Measurements from ENCODE around the gene HIRA.

HIRA gene, protein sequence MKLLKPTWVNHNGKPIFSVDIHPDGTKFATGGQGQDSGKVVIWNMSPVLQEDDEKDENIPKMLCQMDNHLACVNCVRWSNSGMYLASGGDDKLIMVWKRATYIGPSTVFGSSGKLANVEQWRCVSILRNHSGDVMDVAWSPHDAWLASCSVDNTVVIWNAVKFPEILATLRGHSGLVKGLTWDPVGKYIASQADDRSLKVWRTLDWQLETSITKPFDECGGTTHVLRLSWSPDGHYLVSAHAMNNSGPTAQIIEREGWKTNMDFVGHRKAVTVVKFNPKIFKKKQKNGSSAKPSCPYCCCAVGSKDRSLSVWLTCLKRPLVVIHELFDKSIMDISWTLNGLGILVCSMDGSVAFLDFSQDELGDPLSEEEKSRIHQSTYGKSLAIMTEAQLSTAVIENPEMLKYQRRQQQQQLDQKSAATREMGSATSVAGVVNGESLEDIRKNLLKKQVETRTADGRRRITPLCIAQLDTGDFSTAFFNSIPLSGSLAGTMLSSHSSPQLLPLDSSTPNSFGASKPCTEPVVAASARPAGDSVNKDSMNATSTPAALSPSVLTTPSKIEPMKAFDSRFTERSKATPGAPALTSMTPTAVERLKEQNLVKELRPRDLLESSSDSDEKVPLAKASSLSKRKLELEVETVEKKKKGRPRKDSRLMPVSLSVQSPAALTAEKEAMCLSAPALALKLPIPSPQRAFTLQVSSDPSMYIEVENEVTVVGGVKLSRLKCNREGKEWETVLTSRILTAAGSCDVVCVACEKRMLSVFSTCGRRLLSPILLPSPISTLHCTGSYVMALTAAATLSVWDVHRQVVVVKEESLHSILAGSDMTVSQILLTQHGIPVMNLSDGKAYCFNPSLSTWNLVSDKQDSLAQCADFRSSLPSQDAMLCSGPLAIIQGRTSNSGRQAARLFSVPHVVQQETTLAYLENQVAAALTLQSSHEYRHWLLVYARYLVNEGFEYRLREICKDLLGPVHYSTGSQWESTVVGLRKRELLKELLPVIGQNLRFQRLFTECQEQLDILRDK

DNA sequence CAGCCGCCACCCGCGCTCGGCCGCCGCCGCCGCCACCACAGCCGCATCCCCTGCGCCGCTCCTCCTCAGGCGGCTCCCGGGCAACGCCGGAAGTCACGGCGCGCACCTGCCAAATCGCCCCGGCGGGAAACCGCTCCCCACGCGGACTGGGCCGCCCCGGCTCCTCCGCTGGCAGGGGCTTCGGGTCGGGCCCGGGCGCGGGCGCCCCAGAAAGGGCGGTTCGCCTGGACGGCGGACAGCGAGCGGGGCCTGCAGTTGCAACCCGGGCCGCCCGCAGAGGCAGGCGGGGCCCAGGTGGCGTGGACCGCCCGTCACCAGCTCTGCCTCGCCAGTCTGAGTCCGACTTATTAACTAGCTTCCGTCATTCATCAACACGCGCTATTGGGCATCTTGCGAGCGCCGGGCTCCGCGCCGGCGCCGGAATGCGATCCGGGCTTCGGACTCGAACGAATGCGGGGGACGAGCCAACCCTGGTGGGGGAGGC lies at the start of gene HIRA:
Gene HIRA (minus strand): TSS at position 85 of the 484 bp plus-strand sequence. CDS start 257 bp downstream, outside the sequence.
- DNase-seq (ENCODE audit: low spot score): peak; percentile 81

DNA sequence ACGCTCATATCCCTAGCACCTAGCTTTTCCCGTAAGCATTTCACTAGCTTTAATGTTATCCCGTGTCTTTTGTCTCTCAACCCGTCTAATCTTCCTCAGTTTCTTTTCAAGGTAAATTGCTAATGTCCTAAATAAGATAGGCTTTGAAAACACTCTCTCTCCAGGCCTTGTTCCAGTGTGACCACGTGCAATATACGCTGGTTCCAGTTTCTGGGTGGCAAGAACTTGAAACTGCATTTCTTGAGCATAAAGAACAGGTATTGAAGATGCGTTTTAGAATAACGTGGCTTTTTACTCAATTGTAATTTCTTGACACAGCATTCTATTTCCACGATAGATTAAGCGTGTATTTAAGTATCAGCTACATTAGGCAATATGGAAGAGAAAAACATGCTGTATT lies 49.3 kb upstream of the HIRA start:
- no peak for DNase-seq (ENCODE audit: low spot score)

DNA sequence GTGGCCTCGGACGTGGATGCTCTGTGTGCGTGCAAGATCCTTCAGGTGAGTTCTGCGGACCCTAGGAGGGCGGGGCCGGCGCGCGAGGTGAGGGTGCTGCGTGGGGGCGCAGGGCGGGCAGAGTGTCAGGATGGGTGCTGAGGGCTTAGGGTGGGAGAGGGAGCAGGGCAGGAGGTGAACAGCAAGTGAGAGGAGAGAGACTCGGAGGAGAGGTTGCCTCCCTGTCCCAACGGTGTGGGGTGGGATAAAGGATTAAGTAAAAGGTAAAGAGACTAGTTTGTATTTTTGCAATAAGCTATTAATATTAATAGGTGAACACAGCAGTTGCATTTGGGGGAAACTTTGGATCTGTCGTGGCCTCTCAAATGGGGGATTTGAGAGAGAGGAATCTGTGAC lies 48.6 kb upstream of the HIRA start:
- DNase-seq (ENCODE audit: low spot score): no peak

DNA sequence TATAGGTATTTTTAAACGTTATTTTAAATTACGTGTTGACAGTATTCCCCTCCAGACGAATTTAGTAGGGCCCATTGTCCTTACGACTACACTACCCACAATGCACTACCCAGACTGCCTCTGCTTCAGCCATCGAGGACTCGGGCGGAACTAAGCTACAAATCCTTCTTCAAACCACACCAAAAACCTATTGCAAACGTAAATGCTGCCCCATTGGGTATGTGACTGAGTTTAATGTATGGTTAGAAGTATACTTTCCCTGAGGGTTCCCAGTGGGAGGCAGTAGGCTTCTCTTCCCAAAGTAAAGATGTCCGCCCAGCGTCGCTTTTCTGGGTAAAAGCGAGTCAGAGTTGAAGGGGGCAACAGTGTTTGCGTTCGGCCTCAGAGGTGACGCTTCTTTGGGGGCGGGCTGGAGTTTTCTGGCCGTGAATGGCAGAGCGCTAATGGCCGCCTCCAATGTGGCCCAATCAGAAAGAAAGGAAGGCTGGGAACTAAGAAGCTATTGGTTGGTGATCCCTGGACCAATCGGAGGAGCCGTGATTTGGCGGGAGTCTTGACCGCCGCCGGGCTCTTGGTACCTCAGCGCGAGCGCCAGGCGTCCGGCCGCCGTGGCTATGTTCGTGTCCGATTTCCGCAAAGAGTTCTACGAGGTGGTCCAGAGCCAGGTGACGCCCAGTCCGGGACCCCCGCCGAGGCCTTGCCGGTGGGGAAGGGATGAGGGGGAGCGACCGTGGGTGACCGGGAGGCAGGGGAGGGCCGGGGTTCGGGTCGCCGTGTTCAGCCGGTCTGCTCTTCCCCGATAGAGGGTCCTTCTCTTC lies 48.0 kb upstream of the HIRA start, which contains the start of gene CDC45:
Gene CDC45 (plus strand): TSS at position 566 of the 818 bp plus-strand sequence. CDS start 49 bp downstream, at position 615.
- peak; percentile 99 for DNase-seq (ENCODE audit: low spot score)

DNA sequence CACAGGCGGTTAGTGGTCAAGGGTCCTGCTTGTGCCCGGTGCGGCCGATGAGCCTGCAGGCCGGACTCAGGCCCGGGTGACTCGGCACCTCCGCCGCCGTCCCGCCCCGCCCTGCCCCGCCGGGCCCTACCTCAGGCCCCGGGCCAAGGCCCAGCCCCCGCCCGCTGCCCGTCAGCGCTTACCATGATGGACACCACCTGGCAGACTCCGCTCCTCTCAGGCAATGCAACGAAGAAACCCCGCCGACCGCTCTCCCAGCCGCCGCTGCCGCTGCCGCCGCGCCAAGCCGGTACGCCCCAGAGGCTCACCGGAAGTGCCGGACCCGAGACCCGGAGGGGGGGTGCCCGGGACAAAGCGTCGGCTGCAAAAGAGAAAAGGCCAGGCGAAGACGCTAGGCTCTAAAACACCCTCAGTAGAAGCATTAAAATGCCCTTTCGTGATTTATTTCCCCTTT lies 47.4 kb upstream of the HIRA start, which contains the start of gene UFD1:
Gene UFD1 (minus strand): TSS at position 293 of the 454 bp plus-strand sequence. CDS start 108 bp downstream, at position 185.
- peak; percentile 83 for DNase-seq (ENCODE audit: low spot score)

DNA sequence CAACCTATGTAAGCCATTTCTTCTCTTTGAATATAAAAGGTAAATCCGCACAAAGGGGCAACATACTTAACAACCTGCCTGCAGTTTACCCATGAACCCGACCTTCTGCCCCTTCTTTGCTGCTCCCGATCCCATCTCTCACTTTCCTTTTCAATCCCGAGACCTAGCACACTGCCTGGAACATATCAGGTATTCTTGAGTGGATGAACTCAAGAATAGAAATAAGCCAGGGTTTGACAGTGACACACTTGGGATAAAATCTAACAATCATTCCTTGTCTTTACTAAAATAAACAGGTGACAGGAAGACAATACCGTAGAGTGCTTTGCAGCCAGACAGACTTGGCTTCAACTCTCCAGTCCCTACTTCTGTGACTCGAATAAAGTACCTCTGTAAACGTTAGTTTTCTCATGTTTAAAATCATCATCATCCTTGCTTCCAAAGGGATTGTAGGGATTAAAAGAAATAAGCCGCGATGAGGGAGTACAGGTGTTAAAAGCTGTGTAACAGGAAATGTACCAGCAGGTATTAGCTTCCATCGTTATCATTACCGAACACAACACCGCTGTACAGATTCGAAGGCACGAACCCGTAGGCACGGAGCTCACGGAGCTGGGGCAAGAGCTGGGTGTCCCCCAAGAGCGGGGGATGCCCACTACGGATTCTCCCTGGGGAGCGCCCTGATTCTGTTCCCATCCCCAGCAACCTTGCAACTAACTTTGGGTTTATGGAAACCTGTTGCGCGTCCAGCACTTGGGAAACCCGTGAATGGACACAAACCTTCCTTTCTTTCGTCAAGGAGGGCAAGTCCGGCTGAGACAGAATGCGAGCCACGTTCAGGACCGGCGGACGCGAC lies 46.7 kb upstream of the HIRA start:
- no peak for DNase-seq (ENCODE audit: low spot score)

DNA sequence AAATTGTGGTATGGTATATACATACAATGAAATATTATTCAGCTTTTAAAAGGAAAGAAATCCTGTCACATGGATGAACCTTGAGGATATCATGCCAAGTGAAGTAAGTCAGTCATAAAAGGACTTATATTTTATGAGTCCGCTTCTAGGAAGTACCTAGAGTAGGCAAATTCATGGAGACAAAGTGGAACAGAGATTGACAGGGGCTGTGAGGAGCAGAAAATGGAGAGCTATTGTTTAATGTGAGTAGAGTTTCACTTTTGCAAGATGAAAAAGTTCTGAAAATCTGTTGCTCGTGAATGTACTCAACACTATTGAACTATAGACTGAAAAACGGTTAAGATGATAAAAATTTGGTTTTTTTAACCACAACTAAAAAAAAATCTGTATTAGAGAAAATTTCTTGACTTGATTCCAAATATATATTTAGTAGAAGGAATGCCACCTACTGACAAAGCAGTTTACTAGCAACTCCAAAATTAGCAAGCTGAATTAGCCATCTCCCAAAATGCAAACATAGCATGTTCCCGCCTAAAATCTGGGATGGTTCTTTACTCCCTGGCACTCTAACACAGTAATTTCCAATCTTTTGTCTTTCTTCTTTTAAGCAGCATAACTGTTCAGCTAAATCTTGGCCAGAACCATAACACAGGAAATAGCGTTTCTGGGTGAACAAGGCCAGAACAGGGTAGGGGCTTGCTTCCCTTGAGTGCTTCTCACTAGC lies 46.0 kb upstream of the HIRA start:
- DNase-seq (ENCODE audit: low spot score): no peak

DNA sequence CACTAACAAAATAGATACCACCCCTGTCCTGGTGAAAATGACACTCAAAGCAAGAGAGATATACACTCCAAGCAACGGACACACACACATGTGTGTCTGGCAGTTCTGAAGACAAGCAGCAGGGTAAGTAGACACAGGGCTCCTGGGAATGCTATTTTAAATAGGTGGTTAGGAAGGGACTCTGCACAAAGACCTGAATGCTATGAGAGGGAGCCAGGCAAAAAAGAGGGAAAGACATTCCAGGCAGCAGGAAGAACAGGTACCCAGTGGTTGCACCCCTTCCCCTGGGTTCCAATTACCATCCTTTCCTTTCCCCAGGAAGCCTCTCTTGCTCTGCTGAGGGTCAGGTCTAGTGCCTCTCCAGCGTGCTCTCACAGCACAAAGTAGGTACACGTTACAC lies 44.5 kb upstream of the HIRA start:
- DNase-seq (ENCODE audit: low spot score): no peak

DNA sequence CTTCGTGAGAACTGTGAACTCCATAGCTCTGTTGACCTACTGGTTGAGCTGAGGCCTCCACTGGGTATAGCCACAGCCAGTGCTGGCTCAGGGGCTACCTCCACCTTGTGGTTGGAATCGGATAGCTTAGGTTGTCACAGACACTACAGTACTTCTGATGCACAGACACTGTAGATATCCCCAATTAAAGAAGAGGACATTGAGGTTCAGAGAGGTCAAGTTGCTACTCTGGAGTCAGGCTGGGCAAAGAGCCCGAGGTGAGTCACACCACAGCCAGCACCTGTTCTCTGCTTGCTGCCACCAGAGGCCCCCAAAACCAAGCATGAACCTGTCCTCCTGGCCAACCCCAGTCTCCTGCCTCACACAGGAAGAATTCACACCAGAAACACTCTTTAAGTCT lies 42.0 kb upstream of the HIRA start:
- DNase-seq (ENCODE audit: low spot score): no peak

DNA sequence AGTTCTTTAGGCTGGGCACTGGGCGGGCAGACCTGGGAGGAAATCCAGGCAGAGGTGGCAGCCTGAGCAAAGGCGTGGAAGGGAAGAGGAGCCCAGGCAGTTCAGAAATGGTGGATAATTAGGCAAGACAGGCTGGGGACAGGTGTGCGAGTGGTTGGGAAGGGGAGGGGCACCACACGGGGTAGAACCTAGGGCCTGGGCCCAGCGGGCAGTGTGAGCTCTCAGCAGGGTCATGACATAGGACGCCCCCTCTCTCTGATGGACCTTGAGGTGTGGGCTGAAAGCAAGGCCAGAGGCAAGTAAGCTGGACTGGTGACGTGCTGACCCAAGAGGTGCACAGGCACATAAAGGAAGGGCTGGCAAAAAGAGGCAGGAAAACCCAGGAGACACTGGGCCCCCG lies 40.7 kb upstream of the HIRA start:
- no peak for DNase-seq (ENCODE audit: low spot score)

DNA sequence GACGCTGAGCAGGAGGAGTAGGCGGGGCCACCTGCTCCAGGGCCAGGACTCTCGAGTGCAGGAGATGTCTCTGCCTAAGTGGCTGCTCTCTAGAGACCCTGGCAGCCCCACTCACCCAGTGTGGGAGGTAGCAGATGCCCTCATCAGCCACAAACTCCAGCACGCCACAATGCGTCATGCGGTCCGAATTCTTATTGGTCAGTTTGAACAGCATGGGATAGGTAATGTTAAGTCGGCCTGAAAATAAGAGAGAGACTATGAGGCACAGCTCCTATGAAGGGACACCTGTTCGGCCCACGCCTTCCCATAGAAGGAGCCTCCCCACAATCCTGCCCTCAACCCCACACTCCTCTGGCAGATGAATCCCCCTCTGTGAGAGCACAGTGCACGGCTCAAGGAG lies 40.0 kb upstream of the HIRA start:
- no peak for DNase-seq (ENCODE audit: low spot score)

DNA sequence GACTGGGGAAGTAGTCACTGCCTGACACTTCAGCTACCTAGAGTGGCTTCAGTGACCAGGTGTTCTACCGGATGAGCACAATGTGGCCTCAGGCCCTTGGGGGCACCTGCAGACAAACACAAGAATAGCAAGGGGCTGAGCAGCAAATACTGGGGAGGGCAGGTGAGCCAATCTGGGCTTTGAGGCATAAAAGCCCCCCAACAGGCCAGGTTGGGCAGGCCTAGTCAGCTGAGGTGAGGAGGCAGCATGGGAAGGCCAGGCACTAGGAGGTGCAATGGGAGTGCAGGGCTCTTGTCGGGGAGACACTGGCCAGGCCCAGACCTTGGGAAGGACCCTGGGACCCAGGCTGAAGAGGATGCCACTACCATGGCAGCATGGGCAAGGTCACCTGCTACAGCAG lies 38.5 kb upstream of the HIRA start:
- no peak for DNase-seq (ENCODE audit: low spot score)

DNA sequence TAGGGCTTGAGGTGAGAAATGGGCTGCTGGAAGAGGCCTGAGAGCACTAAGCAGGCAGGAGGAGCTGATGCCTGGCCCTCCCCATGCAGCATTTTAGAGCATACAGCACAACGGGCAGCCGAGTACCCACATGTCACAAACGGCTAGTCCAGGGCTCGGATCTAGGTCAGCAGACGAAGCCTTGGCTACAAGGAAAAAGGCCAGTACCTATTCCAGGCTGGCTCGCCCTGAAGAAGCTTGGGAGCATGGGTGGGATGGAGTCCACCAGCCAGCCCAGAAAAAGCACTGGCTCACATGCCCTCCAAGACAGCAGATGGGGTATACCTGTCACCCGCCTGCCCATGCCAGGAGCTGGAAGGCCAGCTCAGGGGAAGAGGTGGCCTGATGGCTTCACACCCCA lies 37.9 kb upstream of the HIRA start:
- DNase-seq (ENCODE audit: low spot score): no peak

DNA sequence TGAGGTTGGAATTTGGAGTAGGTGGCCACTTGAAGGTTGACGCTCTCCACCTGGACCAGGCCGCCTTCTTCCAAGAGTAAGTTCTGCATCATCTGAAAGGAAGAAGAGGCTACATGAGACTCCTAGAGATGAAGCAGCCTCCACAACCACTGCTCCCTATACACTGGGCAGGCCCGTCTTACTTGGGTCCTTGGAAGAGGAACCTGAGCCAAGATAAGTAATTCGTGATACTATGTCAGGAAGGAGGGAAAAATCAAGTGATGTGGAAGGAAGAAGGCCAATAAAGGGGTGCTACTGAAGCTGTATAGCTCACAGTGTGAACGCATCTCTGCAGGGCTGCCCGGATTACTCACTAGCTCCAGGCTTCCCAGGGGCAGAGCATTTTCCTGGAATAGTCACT lies 36.4 kb upstream of the HIRA start:
- DNase-seq (ENCODE audit: low spot score): no peak

DNA sequence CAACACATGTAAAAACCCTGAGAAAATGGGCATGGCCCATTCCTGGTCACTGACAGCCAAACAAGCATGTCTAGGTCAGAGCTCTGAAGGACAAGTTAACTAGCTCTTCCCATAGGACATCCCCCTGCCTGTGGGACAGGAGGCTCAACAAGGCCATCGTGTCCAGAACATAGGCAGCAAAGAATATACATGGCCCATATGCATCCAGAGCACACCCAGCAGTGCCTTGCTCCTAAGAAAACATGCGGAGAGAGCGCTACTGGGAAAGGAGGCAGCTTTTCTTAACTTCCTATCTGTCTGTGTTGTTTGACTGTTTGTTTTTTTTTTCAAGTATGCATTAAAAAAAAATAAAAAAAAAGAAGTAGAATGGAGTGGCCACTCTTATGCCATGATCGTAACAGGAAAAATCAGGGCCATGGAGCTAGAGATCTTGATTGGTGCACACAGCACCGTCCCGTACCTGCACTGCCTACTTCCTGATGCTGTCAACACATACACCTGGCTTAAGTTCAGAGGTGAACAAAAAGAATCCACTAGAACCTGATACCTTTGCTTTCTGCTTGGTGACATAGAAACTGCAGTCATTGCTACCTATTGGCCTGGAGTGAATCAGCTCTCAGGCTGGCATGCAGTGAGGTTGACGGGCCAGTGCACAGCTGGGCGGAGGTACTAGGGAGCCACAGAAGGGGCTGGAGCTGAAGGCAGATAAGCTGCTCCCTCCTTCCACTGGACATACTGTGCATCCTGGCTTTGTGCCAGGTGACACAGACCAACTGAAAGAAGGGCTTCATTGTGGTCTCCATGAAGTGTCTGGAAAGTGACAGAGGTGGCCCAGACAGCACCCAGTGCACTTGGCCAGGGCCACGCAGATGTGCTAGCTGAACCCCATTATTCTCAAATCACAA lies 35.6 kb upstream of the HIRA start:
- DNase-seq (ENCODE audit: low spot score): no peak

DNA sequence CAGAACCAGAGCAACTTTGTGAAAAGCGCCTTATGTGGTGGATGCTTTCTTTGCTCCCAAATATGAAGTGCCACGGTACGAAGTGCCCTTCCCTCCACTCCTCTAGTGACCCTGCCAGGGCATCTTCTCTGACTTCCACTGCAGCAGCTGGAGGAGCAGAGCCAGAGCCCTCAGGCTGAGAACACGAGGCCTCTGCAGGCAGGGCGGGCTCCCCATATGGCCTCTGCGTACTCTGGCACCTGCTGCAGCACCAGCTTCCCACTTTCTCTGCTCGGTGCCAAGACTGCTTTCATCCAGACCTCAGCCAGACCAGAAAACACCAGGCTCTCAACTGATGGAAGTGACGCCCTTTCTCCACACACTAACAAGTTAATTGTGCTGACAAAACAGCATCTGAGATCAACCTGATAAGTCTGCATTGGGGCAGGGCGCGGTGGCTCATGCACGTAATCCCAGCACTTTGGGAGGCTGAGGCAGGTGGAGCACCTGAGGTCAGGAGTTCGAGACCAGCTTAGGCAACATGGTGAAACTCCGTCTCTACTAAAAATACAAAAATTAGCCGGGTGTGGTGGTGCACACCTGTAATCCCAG lies 34.7 kb upstream of the HIRA start:
- no peak for DNase-seq (ENCODE audit: low spot score)

DNA sequence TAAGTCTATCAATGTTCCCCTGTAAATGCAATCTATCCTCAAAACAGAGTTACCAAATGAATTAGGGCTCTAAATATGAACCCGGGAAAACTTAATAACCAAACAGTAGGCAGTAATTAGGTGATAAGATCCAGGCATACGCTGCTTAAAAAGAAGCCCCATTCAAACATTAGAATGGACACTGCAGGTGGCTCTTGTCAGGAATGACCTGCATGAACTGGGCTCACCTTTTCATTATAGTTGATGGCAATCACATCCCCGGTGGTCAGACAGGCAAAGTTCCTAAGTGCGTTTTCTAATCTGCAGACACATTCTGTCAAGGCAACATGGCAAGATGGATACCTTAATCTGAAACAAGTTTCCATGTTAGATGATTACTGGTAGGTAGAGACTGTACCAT lies 33.4 kb upstream of the HIRA start:
- DNase-seq (ENCODE audit: low spot score): no peak

DNA sequence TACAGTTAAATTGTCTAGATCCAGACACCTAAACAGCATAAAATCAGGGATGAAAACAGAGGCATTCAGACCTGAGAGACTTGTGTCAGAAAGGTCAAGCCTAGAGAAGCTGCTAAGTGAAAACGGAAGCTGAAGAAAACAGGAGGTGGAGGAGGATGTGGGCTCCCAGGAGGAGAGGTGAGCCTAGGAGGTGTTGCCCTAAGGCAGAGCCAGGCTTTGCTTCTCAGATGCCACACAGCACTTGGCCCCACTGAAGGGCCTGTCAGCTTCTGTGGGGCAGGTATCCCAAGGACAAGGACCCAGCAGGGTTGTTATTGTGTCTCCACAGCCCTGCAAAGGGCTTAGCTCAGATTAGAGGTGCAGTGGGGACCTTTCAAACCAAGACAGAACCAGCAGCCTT lies 33.0 kb upstream of the HIRA start:
- DNase-seq (ENCODE audit: low spot score): no peak
